Activated CD4-positive, alpha-beta T cell treated with anti-CD3 and anti-CD28 coated beads for 24 hours (primary cell): ENCODE measurements around the gene GTF2B.
"Not testable (repeated sequence)": the region's sequence is repeated elsewhere in the genome, so short reads cannot be mapped to it uniquely, and the experiment has no call there.

ENCODE experiments used
- DNase-seq, 2 donors: peaks; one replicate each; pipeline ENCODE4 v3.0.0-alpha.2; 2020; ENCODE audit warnings: low read depth in 2 of 2

GTF2B gene

GRCh38 chr1:88891318-88891950, at the start of gene GTF2B:
Gene GTF2B, minus strand, starts transcription at chr1:88891567. Its CDS starts 68 bp downstream, at chr1:88891499.
- peak; percentile 85 to 92 for DNase-seq

- not testable (repeated sequence) for DNase-seq
These were observed 47.2 kb upstream of the GTF2B start for GRCh38 chr1:88938528-88938927.

- DNase-seq: no peak
These were observed 45.5 kb upstream of the GTF2B start for GRCh38 chr1:88936760-88937342.

- no peak for DNase-seq
These were observed 44.8 kb upstream of the GTF2B start for GRCh38 chr1:88936223-88936523.

GRCh38 chr1:88935522-88936222, 44.3 kb upstream of the GTF2B start:
- peak in 1 of 2 donors; percentile 3 for DNase-seq

- DNase-seq: not testable (repeated sequence)
These were observed 38.8 kb upstream of the GTF2B start for GRCh38 chr1:88930176-88930575.

- DNase-seq: no peak
These were observed 31.9 kb upstream of the GTF2B start for GRCh38 chr1:88923224-88923623.

GRCh38 chr1:88922214-88922613, 30.8 kb upstream of the GTF2B start:
- DNase-seq: no peak

- DNase-seq: no peak
These were observed 29.5 kb upstream of the GTF2B start for GRCh38 chr1:88920845-88921244.

GRCh38 chr1:88917321-88918025, 26.1 kb upstream of the GTF2B start:
- DNase-seq: no peak

- DNase-seq: no peak
These were observed 25.5 kb upstream of the GTF2B start for GRCh38 chr1:88916883-88917282.

GRCh38 chr1:88911800-88912199, 20.4 kb upstream of the GTF2B start:
- DNase-seq: not testable (repeated sequence)

- DNase-seq: no peak
These were observed 19.8 kb upstream of the GTF2B start for GRCh38 chr1:88911161-88911560.

GRCh38 chr1:88910401-88910800, 19.0 kb upstream of the GTF2B start:
- no peak for DNase-seq

GRCh38 chr1:88900883-88901282, 9.5 kb upstream of the GTF2B start:
- DNase-seq: no peak

GRCh38 chr1:88897070-88897730, 5.8 kb upstream of the GTF2B start:
- DNase-seq: no peak

GRCh38 chr1:88892357-88892877, 1.1 kb upstream of the GTF2B start:
- no peak for DNase-seq

GRCh38 chr1:88891951-88892340, 579 bp upstream of the GTF2B start:
- no peak for DNase-seq

- DNase-seq: peak in 1 of 2 donors; percentile 14
These were observed 513 bp downstream of the GTF2B start for GRCh38 chr1:88890791-88891317.

- DNase-seq: no peak
These were observed 1.2 kb downstream of the GTF2B start for GRCh38 chr1:88890131-88890530.

- no peak for DNase-seq
These were observed 2.6 kb downstream of the GTF2B start for GRCh38 chr1:88888750-88889149.

- DNase-seq: no peak
These were observed 5.4 kb downstream of the GTF2B start for GRCh38 chr1:88885933-88886332.
